Mucosa of stomach (tissue), 1 donor: ENCODE measurements around the gene AAR2.

Source experiments
- H3K27me3 ChIP-seq: one replicate; pipeline ENCODE4 v1.7.0; 2013; ENCODE audit warnings: mild to moderate bottlenecking, low read length; ENCODE audit not compliant: control insufficient read depth, insufficient read depth
- H3K36me3 ChIP-seq: one replicate; pipeline ENCODE4 v1.7.0; 2013; ENCODE audit warnings: low read length; ENCODE audit not compliant: control insufficient read depth, insufficient read depth
- H3K4me1 ChIP-seq: one replicate; pipeline ENCODE4 v1.7.0; 2013; ENCODE audit warnings: mild to moderate bottlenecking, low read length; ENCODE audit not compliant: control insufficient read depth, insufficient read depth
- H3K4me3 ChIP-seq: one replicate; pipeline ENCODE4 v1.7.0; 2013; ENCODE audit warnings: low read length
- H3K9ac ChIP-seq: one replicate; pipeline ENCODE4 v1.7.0; 2013; ENCODE audit warnings: mild to moderate bottlenecking, low read length, moderate library complexity
- H3K9me3 ChIP-seq: one replicate; pipeline ENCODE4 v1.7.0; 2013; ENCODE audit warnings: mild to moderate bottlenecking, low read length, moderate library complexity; ENCODE audit not compliant: control insufficient read depth
- donor health status: Pancreatic carcinoma.

The AAR2 gene

DNA sequence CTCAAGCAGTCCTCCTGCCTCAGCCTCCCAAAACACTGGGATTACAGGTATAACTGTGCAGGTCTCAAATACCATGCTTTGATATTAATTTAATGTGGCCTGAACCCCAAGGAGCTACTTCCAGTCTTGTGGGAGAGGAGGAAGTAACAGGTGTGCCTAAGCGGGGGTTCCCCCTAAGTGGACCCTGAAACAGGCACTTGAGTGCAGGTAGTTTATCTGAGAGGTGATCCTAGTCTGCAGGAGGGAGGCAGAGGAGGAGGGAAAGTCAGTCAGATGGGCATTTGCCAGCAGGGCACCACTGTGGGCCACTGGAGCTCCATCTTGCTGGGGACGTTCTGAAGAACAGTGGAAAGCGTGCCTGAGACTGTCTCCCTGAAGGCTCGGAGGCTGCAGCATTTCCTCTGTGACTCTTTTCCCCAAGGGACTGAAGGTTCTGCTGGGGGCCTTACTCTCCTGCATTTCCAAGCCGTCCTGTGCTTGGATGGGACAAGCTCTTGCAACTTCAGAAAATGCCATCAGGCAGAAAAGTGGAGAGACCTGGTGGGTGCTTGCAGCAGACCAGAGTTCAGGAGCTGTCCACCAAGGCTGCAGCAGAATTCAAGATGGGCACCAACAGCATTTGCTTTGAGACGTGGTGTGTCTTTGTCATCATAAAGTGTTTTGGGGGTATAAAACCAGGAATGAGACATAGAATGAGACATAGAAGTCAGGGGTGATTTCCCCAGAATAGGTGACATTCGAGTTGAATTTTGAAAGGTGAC, 65.3 kb downstream of the AAR2 start:
- Histone ChIP-seq H3K4me3 (no peak overlapping the region), H3K36me3 (no peaks in the 10 kb centered on the region), H3K9me3 (no peaks in the 10 kb centered on the region), H3K9ac (no peak overlapping the region), H3K4me1 (no peaks in the 10 kb centered on the region), H3K27me3 (peaks cover 59% of the 10 kb centered on the region)

GRCh38 chr20:36303020-36303595, 66.8 kb downstream of the AAR2 start:
- H3K9ac ChIP-seq: no peak overlapping the region
- H3K4me3 ChIP-seq: no peak overlapping the region
- H3K9me3 ChIP-seq: no peaks in the 10 kb centered on the region
- peaks cover 68% of the 10 kb centered on the region for H3K27me3 ChIP-seq
- H3K4me1 ChIP-seq: no peaks in the 10 kb centered on the region
- H3K36me3 ChIP-seq: no peaks in the 10 kb centered on the region

DNA sequence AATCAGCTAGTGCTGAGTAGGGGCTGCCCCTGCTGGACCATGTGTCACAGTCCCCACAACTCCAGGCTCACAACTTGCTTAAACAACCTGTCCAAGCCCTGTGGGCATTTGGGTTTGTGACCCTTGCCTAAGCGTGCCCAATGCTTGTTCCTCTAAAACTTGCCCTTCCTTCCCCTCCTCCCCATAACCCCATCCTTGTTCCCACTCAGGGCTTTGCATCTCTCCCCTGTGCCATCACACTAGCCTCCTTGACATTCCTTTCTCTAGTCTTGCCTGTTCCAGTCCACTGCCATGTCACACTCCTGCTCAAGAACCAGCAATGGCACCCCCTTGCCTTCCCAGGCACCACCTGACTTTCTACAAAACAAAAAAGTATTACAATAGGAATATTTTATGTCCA, 67.6 kb downstream of the AAR2 start:
- H3K4me1 ChIP-seq: no peaks in the 10 kb centered on the region
- H3K9ac ChIP-seq: no peak overlapping the region
- H3K9me3 ChIP-seq: no peaks in the 10 kb centered on the region
- peaks cover 65% of the 10 kb centered on the region for H3K27me3 ChIP-seq
- H3K4me3 ChIP-seq: no peak overlapping the region
- H3K36me3 ChIP-seq: no peaks in the 10 kb centered on the region

GRCh38 chr20:36304786-36305495, 68.7 kb downstream of the AAR2 start:
- H3K36me3 ChIP-seq: no peaks in the 10 kb centered on the region
- H3K4me1 ChIP-seq: no peaks in the 10 kb centered on the region
- H3K9me3 ChIP-seq: no peaks in the 10 kb centered on the region
- H3K27me3 ChIP-seq: peaks cover 71% of the 10 kb centered on the region
- H3K4me3 ChIP-seq: no peak overlapping the region
- H3K9ac ChIP-seq: no peak overlapping the region

DNA sequence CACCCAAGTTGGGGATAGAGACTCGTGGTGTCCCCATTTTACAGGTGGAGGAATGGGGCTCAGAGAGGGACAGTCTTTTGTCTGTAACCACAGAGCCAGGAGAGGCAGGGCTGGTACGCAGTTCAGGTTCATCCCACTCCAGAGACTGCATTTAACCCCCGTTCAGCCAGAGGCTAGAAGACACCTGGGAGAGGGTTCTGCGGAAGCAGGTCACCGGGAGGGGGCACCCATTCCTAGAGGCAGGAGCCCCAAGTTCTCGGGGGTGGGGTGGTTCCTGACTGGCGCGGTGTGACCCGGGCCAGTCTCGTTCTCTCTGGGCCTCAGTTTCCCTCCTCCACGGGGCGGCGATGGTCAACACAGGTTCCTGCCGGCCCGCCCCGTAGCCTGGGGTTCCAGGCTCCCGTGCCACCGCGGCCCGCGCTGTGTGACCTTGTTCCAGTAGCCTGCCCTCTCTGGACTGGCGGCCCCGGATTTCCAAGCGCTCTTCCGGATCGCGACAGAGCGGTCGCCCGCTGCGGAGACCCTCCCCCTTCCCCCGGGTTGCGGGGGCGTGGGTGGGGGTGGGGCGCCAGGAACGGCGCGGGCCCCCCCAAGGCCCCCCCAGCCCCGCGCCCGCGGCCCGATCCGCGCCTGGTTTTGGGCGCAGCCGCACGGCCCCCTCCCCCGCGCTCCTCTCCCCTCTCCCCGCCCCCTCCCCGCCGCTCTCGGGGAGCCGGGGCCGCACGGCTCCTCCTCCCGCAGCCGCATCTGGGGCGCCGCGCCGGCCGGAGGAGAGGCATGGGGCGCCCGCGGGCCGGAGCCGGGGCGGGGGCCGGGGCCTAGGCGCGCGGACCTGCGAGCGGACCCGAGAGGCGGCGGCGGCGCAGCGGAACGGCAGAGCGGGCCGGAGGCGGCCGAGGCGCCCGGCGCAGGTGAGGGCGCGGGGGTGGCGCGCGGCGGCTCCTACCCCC, 69.6 kb downstream of the AAR2 start, which contains the start of gene DLGAP4:
Gene DLGAP4 (plus strand): TSS at position 738 of the 950 bp plus-strand sequence. CDS start 125,379 bp downstream, outside the sequence.
- Histone ChIP-seq H3K36me3 (no peaks in the 10 kb centered on the region), H3K4me3 (no peak within 1 kb of the TSS), H3K9me3 (no peaks in the 10 kb centered on the region), H3K4me1 (no peaks in the 10 kb centered on the region), H3K9ac (no peak within 1 kb of the TSS), H3K27me3 (peaks cover 72% of the 10 kb centered on the region)
